Spleen (tissue), 11 donors: Measurements from ENCODE around the gene DNER. TPM values are rescaled to one million over a fixed set of nuclear protein-coding genes. Genes with fewer than 3 reads are reported as not detected.

Experiments used
- DNase-seq: peaks from one replicate; pipeline ENCODE4 v3.0.0-alpha.2; 2020
- H3K27ac ChIP-seq, 8 donors: fragments of 200-600 bp; sonication (generic) in 7 of 8; 1 replicate in 4 of 8; 2 replicates in 4 of 8; pipeline versions ENCODE4 v1.5.0 to v1.8.0; 2016 to 2021; ENCODE audit warnings: inconsistent platforms in 4 of 8, mild to moderate bottlenecking in 4 of 8, moderate library complexity in 1 of 8
- H3K27me3 ChIP-seq, 7 donors: fragments of 200-600 bp; sonication (generic) in 6 of 7; replicated peaks in 1 of 7; 1 replicate in 4 of 7; 2 replicates in 3 of 7; pipeline versions ENCODE4 v1.5.0 to v1.8.0; 2016 to 2021; ENCODE audit warnings: inconsistent platforms in 3 of 7, mild to moderate bottlenecking in 1 of 7
- H3K36me3 ChIP-seq, 6 donors: fragments of 200-600 bp; sonication (generic) in 5 of 6; 1 replicate in 4 of 6; 2 replicates in 2 of 6; pipeline versions ENCODE4 v1.5.0 to v1.8.0; 2016 to 2021; ENCODE audit warnings: inconsistent platforms in 2 of 6
- H3K4me1 ChIP-seq, 6 donors: fragments of 200-600 bp; sonication (generic) in 5 of 6; 1 replicate in 3 of 6; 2 replicates in 3 of 6; pipeline versions ENCODE4 v1.5.0 to v1.8.0; 2016 to 2021; ENCODE audit warnings: inconsistent platforms in 3 of 6
- H3K4me3 ChIP-seq, 8 donors: fragments of 200-600 bp; sonication (generic) in 7 of 8; 1 replicate in 4 of 8; 2 replicates in 4 of 8; pipeline versions ENCODE4 v1.5.0 to v1.8.0; 2016 to 2021; ENCODE audit warnings: inconsistent platforms in 4 of 8, mild to moderate bottlenecking in 4 of 8, moderate library complexity in 2 of 8
- H3K9me3 ChIP-seq, 8 donors: fragments of 200-600 bp; sonication (generic) in 7 of 8; 1 replicate in 4 of 8; 2 replicates in 4 of 8; pipeline versions ENCODE4 v1.5.0 to v1.8.0; 2016 to 2021; ENCODE audit warnings: inconsistent platforms in 4 of 8
- POLR2A ChIP-seq, 3 donors: fragments of 450-650 bp; IDR thresholded peaks; one replicate each; pipeline ENCODE4 v1.5.1; 2017; ENCODE audit warnings: antibody characterized with exemption in 3 of 3, mild to moderate bottlenecking in 1 of 3
- POLR2AphosphoS5 ChIP-seq, 3 donors: sonication (generic); formaldehyde crosslinking; IDR thresholded peaks; one replicate each; pipeline ENCODE4 v1.5.1; 2017; ENCODE audit warnings: antibody characterized with exemption in 3 of 3
- WGBS, 5 donors: extraction: QIAGEN DNeasy Blood & Tissue Kit in 3 of 5; methylation state at CpG; one replicate each; pipeline versions ENCODE4 v1.1.5 to v1.1.7; 2013 to 2018; 5-methylcytosine and 5-hydroxymethylcytosine counted together
- intact Hi-C: fragments of 100-400 bp; cut with DNase I; formaldehyde crosslinking; loops from one replicate; pipeline ENCODE4 v1.15.0; 2023; ENCODE audit warnings: low total_unique reads
- polyA plus RNA-seq, 3 donors: library from polyadenylated mRNA; stranded (reverse); fragments of 200-250 nt; gene quantifications; one replicate each; pipeline ENCODE4 v1.2.1, GENCODE V29; 2013
- total RNA-seq, 7 donors: library from RNA; depleted of rRNA in 3 of 7; stranded (reverse); fragments of >200 nt in 3 of 7; fragmentation: NEBNext Ultra II Directional in 4 of 7; extraction: Animal tissue kit (Norgen Biotek cat#: 25700) in 4 of 7; gene quantifications; one replicate each; pipeline versions ENCODE4 v1.1.0 to v1.2.1, GENCODE V29; 2016 to 2021
- TF ChIP-seq, protein P1 (sequence below), 11 experiments: fragments of 200-600 bp in 7 of 11; fragments of 450-650 bp in 4 of 11; sonication (generic) in 4 of 11; IDR thresholded peaks in 8 of 11; conservative IDR thresholded peaks in 3 of 11; 1 replicate in 7 of 11; 2 replicates in 4 of 11; pipeline versions ENCODE4 v1.4.0 to v1.8.0; 2016 to 2021; ENCODE audit warnings: antibody characterized with exemption in 11 of 11, inconsistent platforms in 4 of 11, mild to moderate bottlenecking in 1 of 11
- donor health status: healthy with polysubstance abuse.
- donor health status: DM: no; HTN: no; CAD: no; lungs with moderate emphysema.
- donor health status: DM: no; HTN: no; CAD: no.
- donor health status: Bipolar disorder and iron deficiency.
- donor health status: healthy.
- donor health status: DM: no; HTN: no; CAD: no.
- donor health status: DM: yes; HTN: yes; CAD: no.

The DNER gene
- total and polyA plus RNA-seq, 10 donors = 0.03 to 0.58 (median 0.26) TPM; not detected in 3

DNA sequence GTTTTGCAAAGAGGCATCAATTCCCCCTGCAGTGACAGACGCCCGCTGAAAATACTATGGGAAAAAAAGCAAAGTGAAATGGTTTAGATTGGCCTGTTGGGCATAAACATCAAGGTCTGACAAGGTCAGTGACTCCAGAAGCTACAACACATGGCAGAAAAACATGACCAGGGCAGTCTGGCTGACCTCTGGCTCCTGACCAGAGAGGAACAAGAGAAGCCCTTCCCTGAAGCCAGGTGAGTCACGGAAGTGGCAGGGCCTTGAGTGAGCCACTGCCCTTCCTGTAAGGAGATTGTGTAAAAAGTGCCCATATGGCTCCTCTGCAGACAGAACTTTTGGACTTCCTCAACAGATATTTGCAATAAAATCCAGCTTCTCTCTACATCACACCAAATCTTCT is 72.0 kb downstream of the DNER start:
- TF ChIP-seq, protein P1, sequence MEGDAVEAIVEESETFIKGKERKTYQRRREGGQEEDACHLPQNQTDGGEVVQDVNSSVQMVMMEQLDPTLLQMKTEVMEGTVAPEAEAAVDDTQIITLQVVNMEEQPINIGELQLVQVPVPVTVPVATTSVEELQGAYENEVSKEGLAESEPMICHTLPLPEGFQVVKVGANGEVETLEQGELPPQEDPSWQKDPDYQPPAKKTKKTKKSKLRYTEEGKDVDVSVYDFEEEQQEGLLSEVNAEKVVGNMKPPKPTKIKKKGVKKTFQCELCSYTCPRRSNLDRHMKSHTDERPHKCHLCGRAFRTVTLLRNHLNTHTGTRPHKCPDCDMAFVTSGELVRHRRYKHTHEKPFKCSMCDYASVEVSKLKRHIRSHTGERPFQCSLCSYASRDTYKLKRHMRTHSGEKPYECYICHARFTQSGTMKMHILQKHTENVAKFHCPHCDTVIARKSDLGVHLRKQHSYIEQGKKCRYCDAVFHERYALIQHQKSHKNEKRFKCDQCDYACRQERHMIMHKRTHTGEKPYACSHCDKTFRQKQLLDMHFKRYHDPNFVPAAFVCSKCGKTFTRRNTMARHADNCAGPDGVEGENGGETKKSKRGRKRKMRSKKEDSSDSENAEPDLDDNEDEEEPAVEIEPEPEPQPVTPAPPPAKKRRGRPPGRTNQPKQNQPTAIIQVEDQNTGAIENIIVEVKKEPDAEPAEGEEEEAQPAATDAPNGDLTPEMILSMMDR (IDR thresholded peaks at IDR 0.05 in 8 of 11, conservative IDR thresholded peaks at IDR 0.05 in 3 of 11) = no peak
- TF ChIP-seq POLR2AphosphoS5 (IDR thresholded peaks at IDR 0.05) = no peak
- no peak for TF ChIP-seq POLR2A (IDR thresholded peaks at IDR 0.05)
- Histone ChIP-seq H3K36me3 (no peaks in the 10 kb centered on the region), H3K4me1 (no peaks in the 10 kb centered on the region), H3K27ac (no peak overlapping the region), H3K4me3 (no peak overlapping the region), H3K27me3 (no peaks in the 10 kb centered on the region), H3K9me3 (no peaks in the 10 kb centered on the region)
- intact Hi-C loops = no loop called here
- WGBS, 5 donors = 60 to 78% (median 64%) methylated on average over 3 of the region's 3 CpGs
- DNase-seq = no peak

- intact Hi-C loops = no loop called here
- Histone ChIP-seq H3K9me3 (no peaks in the 10 kb centered on the region), H3K36me3 (no peaks in the 10 kb centered on the region), H3K27me3 (peaks cover 0 to 2% (median 0%) of the 10 kb centered on the region in 7 donors), H3K4me3 (no peak overlapping the region), H3K4me1 (no peaks in the 10 kb centered on the region), H3K27ac (no peak overlapping the region)
- TF ChIP-seq POLR2AphosphoS5 (IDR thresholded peaks at IDR 0.05) (no peak), POLR2A (IDR thresholded peaks at IDR 0.05) (no peak)
- TF ChIP-seq, protein P1 (IDR thresholded peaks at IDR 0.05 in 8 of 11, conservative IDR thresholded peaks at IDR 0.05 in 3 of 11) = no peak
- 59 to 71% (median 62%) methylated on average over 3 of the region's 3 CpGs for WGBS, 5 donors
- DNase-seq = no peak
Measured at GRCh38 chr2:229641676-229642075, 72.7 kb downstream of the DNER start.

DNA sequence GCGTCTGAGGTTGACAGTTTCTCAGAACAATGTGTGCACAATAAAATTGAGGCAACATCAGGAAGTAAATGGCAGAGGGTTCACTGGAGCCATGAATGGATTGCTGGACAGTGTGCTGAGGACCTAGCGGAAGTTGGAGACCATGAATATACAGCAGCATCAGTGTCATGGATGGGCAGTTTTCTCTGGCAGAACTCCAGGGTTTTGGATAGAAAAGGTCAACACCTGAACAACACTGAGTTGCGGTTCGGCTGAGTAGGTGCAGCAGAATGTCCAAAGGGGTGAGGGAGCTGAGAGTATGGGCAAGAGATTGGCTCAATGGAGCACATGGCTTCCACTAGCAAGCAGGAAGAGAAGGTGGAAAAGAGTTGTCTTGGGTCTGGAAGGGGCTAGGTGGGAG is 73.7 kb downstream of the DNER start:
- no peak for TF ChIP-seq POLR2A (IDR thresholded peaks at IDR 0.05)
- no peak for TF ChIP-seq POLR2AphosphoS5 (IDR thresholded peaks at IDR 0.05)
- TF ChIP-seq, protein P1 (IDR thresholded peaks at IDR 0.05 in 8 of 11, conservative IDR thresholded peaks at IDR 0.05 in 3 of 11) = no peak

GRCh38 chr2:229636571-229636970 is 77.8 kb downstream of the DNER start:
- intact Hi-C loops = no loop called here
- Histone ChIP-seq H3K4me3 (no peak overlapping the region), H3K4me1 (no peaks in the 10 kb centered on the region), H3K27ac (no peak overlapping the region), H3K36me3 (no peaks in the 10 kb centered on the region), H3K27me3 (peaks cover 0 to 13% (median 0%) of the 10 kb centered on the region in 7 donors), H3K9me3 (no peaks in the 10 kb centered on the region)
- DNase-seq = no peak
- TF ChIP-seq, protein P1 (IDR thresholded peaks at IDR 0.05 in 8 of 11, conservative IDR thresholded peaks at IDR 0.05 in 3 of 11) = no peak
- TF ChIP-seq POLR2A (IDR thresholded peaks at IDR 0.05) (no peak), POLR2AphosphoS5 (IDR thresholded peaks at IDR 0.05) (no peak)

More for the DNA sequence above, 73.7 kb downstream of the DNER start:
- H3K9me3 ChIP-seq = no peaks in the 10 kb centered on the region
- H3K36me3 ChIP-seq = no peaks in the 10 kb centered on the region
- peaks cover 0 to 5% (median 0%) of the 10 kb centered on the region in 7 donors for H3K27me3 ChIP-seq
- no peak overlapping the region for H3K27ac ChIP-seq
- H3K4me3 ChIP-seq = no peak overlapping the region
- 93 to 98% (median 97%) methylated on average over 4 of the region's 4 CpGs for WGBS, 5 donors
- no peaks in the 10 kb centered on the region for H3K4me1 ChIP-seq
- intact Hi-C loops = no loop called here
- DNase-seq = no peak
